ENCODE results near the gene KDR.

Gene KDR

GRCh38 chr4:55078987-55079386 is 46.4 kb downstream of the KDR start:
- no peak for DNase-seq (ENCODE audit: low read depth)

GRCh38 chr4:55077577-55077976 is 47.8 kb downstream of the KDR start:
- DNase-seq (ENCODE audit: low read depth) = no peak

GRCh38 chr4:55075823-55076716 is 49.3 kb downstream of the KDR start:
- no peak for DNase-seq (ENCODE audit: low read depth)

DNA sequence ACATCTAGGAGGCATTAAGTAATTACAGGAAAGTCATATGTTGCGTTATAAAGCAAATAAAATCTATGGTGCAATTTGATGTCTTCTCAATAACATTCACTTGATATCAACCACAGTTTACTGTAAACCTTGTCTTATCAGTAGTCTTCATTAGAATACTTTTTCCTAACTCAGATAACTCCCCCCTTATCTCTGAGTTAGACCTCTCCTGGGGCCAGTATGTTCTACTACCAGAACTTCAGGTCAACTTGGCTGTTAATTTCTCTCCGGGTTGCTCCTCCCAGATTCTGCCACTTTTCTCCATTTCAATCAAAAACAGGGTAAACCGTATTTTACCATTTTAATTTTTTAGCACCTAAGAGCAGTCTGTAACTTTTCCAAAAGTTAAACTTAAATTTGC is 50.0 kb downstream of the KDR start:
- no peak for DNase-seq (ENCODE audit: low read depth)

DNA sequence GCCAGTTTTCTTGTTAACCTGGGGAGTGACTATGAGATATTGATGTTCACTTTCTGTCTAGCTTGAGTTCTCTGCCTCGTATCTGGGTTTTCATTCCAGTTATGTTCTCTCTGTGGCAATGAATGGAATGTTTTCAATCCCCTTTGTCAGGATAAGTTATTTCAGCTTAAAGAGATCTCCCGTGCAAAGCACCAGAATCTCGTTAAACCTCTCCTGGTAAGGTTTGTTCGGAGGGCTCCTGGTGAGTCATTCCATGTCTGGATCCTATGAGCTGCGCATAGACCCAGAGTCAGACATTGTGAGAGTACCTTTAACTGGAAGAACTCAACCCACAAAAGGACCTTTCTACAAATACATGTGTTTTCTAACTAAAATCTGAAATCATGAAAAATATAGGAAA is 51.0 kb downstream of the KDR start:
- no peak for DNase-seq (ENCODE audit: low read depth)

DNA sequence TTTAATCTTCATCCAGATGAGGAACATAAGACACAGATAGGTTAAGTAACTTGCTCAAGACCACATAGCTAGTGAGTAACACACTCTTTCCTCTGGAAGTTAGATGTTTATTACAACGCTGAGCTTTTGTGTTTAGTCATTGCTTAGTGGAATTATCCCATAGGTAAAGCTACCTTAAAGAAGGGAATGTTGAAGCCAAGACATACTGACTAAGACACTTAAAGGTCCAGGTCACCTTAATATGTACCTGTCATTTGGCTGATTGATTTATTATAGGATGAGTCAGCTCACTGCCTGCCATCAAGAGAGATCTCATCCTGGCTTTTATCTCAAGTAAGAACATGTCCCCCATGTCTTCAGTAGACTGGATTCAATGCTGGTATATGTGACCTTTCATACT is 53.4 kb downstream of the KDR start:
- DNase-seq (ENCODE audit: low read depth) = no peak

DNA sequence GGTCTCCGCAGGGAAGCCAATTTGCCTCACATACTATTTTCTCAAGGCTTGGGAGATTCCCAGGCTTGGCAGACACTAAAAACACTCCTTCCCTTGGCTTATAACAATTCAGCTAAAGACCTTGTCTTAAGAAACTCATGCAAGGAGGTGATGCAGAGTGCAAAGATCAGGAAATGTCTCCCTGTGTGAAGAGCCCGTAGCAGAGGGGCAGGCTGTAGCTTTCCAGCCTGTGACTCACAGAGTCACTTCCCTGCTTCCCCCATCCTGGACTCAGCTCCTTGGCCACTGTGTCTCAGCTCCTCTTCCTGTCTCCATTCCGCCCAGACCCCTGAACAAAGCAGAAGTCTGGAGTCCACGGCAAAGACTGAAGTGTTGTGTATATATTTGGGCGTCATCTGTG is 56.1 kb downstream of the KDR start:
- no peak for DNase-seq (ENCODE audit: low read depth)

DNA sequence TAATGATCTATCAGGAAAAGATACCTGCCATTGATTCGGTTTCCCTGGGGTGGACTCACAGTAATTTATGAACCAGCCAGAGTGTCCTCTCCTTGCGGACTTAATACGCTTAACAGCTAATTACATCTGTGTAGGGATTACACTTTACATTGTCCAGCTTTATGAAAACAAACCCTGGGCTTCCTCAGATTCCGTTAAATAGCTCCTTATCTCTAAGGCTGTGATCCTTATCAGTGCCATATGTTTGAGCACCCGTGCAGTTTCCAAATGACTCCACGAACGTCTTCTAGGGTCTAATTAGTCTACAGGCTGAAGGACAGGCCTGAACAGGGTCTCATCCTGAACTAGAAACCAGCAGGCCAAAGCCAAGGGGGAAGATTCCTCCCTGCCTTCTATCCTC is 56.9 kb downstream of the KDR start:
- no peak for DNase-seq (ENCODE audit: low read depth)

- no peak for DNase-seq (ENCODE audit: low read depth)
These were observed 59.4 kb downstream of the KDR start for GRCh38 chr4:55066018-55066417.

GRCh38 chr4:55055529-55055928 is 69.9 kb downstream of the KDR start:
- no peak for DNase-seq (ENCODE audit: low read depth)

- no peak for DNase-seq (ENCODE audit: low read depth)
These were observed 73.9 kb downstream of the KDR start for GRCh38 chr4:55051532-55051931.

DNA sequence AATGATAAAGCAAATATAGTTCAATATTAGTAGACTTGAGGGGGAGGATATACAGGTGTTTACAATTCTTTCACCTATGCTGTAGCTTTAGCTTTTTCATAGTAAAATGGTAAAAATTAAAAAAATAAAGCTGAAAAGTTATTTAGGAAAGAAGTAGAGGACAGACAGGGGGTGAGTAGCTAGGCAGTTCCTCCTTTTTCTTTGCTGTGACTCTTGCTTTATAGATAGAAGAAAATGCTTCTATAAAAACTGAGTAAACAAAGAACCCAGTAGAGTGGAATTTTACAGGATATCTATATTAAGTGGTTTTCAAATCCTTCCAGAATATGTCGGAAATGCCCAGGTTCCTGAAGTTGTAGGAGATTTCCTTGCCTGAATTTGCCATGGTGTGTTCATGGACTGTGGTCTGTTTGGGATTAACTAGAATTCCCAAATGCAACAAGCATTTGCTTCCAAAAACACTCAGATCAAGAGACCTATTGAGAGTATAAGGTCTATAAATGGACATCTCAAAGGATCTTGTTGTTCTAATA is 74.9 kb downstream of the KDR start:
- DNase-seq (ENCODE audit: low read depth) = no peak

- DNase-seq (ENCODE audit: low read depth) = no peak
These were observed 87.1 kb downstream of the KDR start for GRCh38 chr4:55038176-55038890.

DNA sequence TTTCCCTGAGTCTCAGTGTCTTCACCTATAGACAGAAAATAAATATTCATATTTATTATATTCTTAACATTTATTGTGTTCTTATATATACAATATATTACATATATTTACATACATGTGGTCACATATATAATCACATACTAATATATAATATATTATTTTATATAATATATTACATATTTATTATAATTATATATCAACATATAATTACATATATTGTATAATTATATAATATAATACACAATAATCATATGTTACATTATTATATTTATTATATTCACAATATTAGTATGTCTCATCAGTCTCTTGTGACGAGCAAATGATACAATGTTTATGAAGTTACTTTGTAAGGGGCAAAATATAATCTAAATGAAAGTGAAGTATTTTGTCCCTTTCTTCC is 87.7 kb downstream of the KDR start:
- DNase-seq (ENCODE audit: low read depth) = no peak

DNA sequence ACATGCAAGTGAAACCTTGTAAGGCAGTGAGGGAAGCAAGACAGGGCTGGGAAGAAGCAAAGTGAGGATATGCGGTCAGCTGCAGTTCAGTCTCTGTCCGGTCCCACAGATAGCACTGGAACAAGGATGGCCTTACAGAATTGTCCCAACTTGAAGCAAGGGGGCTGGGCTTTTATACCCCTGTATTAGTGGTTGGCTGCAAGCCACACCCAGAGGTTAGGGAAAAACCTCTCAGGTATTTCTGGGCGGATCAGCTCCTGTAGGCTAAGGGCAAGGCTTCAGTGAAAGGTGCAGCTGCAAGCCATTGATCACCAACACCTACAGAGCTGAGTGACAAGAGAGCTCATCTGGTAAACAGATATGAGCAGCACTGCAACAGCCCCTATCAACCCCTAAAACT is 89.0 kb downstream of the KDR start:
- DNase-seq (ENCODE audit: low read depth) = no peak

DNA sequence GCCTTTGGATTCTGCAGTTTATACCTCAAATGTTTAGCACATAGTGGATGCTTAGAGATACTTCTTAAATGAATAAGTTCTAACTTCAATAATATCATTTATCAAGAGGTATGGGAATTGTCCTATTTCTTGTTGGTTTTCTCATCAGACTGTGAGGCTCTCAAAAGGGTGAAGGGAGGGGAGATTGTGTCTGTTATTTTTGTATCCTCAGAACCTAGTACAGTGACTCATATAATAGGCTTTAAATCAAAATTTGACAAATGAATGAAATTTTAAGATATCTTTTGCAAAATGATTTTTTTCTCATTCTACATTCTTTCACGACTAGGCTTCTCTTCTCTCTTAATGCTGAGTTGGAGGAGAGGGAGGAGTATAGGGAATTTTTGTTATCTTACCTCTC is 89.5 kb downstream of the KDR start:
- no peak for DNase-seq (ENCODE audit: low read depth)

DNA sequence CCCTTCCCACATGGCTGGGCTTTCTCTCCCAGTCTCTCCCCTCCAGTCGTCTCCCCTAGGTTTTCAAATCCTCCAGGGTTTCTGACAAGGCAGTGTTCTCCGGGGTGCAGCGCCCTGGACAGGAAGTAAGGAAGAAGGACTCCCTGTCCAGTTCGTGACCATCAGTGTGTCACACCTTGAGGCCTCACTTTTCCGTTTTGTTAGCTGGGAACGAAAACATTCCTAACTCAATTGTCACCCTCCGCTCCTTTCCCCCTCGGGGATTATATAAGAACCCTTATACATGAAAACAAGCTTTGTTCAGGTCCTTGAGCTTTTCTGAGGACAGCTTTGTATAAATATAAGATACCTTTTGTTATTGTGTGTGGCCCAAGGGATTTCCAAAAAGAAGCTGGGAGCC is 92.1 kb downstream of the KDR start:
- no peak for DNase-seq (ENCODE audit: low read depth)

DNA sequence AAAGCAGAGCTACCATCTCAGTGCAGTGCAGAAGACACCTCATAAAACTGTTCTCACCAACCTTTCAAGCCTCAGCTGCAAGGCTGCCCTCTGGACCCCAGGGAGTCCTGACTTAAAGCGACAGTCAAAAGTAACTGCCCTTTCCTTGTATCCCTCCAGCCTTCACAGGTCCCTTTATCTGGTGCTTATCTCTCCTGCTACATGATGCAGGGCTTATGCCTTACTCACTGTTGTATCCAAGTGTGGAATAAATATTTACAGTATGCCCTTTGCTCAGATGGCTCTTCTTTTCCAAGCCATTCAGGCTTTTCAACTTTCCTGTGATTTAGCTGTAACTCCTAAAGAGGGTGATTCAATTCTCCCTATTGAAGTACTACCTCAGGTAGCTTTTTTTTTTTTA is 92.6 kb downstream of the KDR start:
- DNase-seq (ENCODE audit: low read depth) = no peak

- DNase-seq (ENCODE audit: low read depth) = no peak
These were observed 93.2 kb downstream of the KDR start for GRCh38 chr4:55032179-55032578.

GRCh38 chr4:55031158-55031557 is 94.2 kb downstream of the KDR start:
- DNase-seq (ENCODE audit: low read depth) = no peak

- no peak for DNase-seq (ENCODE audit: low read depth)
These were observed 94.8 kb downstream of the KDR start for GRCh38 chr4:55030589-55030988.

- DNase-seq (ENCODE audit: low read depth) = no peak
These were observed 95.4 kb downstream of the KDR start for GRCh38 chr4:55029821-55030503.

DNA sequence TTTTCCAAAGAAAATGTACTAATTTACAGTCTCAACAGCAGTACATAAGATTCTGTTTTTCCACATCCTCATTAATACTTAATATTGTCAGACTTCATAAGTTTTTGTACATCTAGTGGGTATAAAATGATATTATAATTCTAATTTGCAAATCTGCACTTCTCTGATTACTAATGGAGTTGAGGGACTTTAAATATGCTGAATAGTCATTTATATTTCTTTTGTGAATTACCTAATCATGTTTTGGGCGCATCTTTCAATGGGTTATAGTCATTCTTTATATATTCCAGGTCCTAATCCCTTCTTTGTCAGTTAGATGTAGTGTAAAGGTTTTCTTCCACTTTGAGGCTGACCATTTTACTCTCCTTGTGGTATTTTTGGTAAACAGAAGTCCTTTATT is 96.1 kb downstream of the KDR start:
- no peak for DNase-seq (ENCODE audit: low read depth)

Data from stimulated activated CD8-positive, alpha-beta memory T cell treated with anti-CD3 and anti-CD28 coated beads, Interleukin-4, amount 100 ng/mL, for 24 hours (primary cell).